Measurements from ENCODE around the gene RGMA.

DNA sequence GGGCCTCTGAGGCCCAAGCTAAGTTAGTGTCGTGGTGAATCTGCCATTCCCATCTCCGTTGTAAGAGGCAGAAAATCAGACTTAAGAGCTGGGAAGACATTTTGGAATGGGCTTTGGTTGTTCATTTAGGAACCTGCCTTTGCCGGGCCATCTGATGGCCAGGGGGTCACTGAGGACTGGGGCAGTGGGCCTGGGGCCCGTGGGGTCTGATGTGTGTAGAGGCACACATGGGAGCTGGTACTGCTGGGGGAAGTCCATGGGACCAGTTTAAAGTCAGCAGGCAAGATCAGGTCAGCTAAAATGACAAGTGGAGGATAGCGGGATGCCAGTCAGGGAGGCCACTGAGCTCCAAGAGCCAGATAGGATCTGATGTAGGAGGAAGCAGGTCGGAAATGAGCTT lies 38.3 kb upstream of the RGMA start:
- TF ChIP-seq, protein P1, sequence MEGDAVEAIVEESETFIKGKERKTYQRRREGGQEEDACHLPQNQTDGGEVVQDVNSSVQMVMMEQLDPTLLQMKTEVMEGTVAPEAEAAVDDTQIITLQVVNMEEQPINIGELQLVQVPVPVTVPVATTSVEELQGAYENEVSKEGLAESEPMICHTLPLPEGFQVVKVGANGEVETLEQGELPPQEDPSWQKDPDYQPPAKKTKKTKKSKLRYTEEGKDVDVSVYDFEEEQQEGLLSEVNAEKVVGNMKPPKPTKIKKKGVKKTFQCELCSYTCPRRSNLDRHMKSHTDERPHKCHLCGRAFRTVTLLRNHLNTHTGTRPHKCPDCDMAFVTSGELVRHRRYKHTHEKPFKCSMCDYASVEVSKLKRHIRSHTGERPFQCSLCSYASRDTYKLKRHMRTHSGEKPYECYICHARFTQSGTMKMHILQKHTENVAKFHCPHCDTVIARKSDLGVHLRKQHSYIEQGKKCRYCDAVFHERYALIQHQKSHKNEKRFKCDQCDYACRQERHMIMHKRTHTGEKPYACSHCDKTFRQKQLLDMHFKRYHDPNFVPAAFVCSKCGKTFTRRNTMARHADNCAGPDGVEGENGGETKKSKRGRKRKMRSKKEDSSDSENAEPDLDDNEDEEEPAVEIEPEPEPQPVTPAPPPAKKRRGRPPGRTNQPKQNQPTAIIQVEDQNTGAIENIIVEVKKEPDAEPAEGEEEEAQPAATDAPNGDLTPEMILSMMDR (conservative IDR thresholded peaks at IDR 0.05; ENCODE audit: low read depth, low read length) = no peak
- TF ChIP-seq EZH2phosphoT487 (IDR thresholded peaks at IDR 0.05; ENCODE audit: borderline replicate concordance, low read length) (no peak), EZH2 (IDR thresholded peaks at IDR 0.05; ENCODE audit: low read length, unreplicated experiment) (no peak)

All from PC-3 (cell line).